Activated B cell treated with CpG ODN at 0.5 μM for 24 hours (primary cell): ENCODE results near the gene STXBP5L. TPM values are rescaled to one million over a fixed set of nuclear protein-coding genes. Genes with fewer than 3 reads are reported as not detected.
"Not testable (repeated sequence)": the region's sequence is repeated elsewhere in the genome, so short reads cannot be mapped to it uniquely, and the experiment has no call there.

Experiments
- ATAC-seq: fragments of 200-7000 bp; cut with Tn5 transposase; one replicate; pipeline ENCODE4 v1.10.0; 2021; ENCODE audit warnings: low read depth, mild to moderate bottlenecking, moderate library complexity
- CTCF ChIA-PET: fragments of 350-600 bp; sonication (Branson Sonifier 250); formaldehyde crosslinking; loops from one replicate; lab custom pipeline; 2021; ENCODE audit warnings: antibody characterized with exemption; lab: Charles Lee
- POLR2A ChIA-PET: fragments of 350-600 bp; sonication (Branson Sonifier 250); formaldehyde crosslinking; loops from one replicate; lab custom pipeline; 2021; ENCODE audit warnings: antibody characterized with exemption; lab: Charles Lee
- DNase-seq: peaks from one replicate; pipeline ENCODE4 v3.0.0; 2022
- H3K27ac Mint-ChIP-seq: one replicate; pipeline ENCODE4 v1.8.0; 2020; ENCODE audit warnings: mixed read lengths
- H3K27me3 Mint-ChIP-seq: one replicate; pipeline ENCODE4 v1.8.0; 2021; ENCODE audit warnings: mixed read lengths
- H3K36me3 Mint-ChIP-seq: one replicate; pipeline ENCODE4 v1.8.0; 2021; ENCODE audit warnings: low read depth, mixed read lengths
- H3K4me1 Mint-ChIP-seq: one replicate; pipeline ENCODE4 v1.8.0; 2021; ENCODE audit warnings: mixed read lengths
- H3K4me3 Mint-ChIP-seq: one replicate; pipeline ENCODE4 v1.8.0; 2020; ENCODE audit warnings: mild to moderate bottlenecking, mixed read lengths
- H3K9me3 Mint-ChIP-seq: one replicate; pipeline ENCODE4 v1.8.0; 2020; ENCODE audit warnings: mixed read lengths
- intact Hi-C: fragments of 100-400 bp; cut with micrococcal nuclease; formaldehyde crosslinking; loops from one replicate; pipeline ENCODE4 v1.15.1; 2024
- total RNA-seq: library from RNA; stranded (reverse); gene quantifications from 2 replicates; pipeline ENCODE4 v1.2.3, GENCODE V29; 2022
- TF ChIP-seq, protein P1 (sequence below): fragments of 200-600 bp; IDR thresholded peaks from one replicate; pipeline ENCODE4 v1.8.0; 2022; ENCODE audit warnings: antibody characterized with exemption, mild to moderate bottlenecking

Gene STXBP5L
- total RNA-seq, 1 donor from 2014 or later, result not detected

DNA sequence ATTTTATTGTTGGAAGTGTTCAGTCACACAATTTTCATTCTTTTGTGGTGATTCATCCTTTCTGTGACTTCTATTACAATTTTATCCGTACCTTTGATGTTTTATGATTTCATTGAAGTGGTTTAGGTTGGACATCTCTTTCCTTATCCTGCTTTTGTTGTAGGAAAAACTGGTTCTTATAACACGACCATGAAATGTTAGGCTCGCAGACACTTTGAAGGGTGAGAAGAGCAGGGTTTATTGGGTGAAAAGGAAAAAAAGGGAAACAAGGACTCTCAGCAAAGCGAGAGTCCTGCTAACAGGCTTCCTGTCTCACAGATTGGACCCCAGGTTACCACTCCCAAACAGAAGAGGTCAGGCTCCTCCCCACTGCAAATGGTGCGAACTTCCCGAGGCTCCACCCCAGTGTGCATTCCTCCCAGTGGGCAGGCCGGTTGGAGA, 257.4 kb downstream of the STXBP5L start:
- Mint-ChIP-seq H3K27ac (no peak overlapping the region), H3K4me3 (no peak overlapping the region), H3K4me1 (no peaks in the 10 kb centered on the region), H3K9me3 (peaks cover 12% of the 10 kb centered on the region), H3K27me3 (no peaks in the 10 kb centered on the region), H3K36me3 (no peaks in the 10 kb centered on the region)
- ATAC-seq (no peak), DNase-seq (no peak)
- CTCF ChIA-PET, result no interaction called here
- TF ChIP-seq, protein P1, sequence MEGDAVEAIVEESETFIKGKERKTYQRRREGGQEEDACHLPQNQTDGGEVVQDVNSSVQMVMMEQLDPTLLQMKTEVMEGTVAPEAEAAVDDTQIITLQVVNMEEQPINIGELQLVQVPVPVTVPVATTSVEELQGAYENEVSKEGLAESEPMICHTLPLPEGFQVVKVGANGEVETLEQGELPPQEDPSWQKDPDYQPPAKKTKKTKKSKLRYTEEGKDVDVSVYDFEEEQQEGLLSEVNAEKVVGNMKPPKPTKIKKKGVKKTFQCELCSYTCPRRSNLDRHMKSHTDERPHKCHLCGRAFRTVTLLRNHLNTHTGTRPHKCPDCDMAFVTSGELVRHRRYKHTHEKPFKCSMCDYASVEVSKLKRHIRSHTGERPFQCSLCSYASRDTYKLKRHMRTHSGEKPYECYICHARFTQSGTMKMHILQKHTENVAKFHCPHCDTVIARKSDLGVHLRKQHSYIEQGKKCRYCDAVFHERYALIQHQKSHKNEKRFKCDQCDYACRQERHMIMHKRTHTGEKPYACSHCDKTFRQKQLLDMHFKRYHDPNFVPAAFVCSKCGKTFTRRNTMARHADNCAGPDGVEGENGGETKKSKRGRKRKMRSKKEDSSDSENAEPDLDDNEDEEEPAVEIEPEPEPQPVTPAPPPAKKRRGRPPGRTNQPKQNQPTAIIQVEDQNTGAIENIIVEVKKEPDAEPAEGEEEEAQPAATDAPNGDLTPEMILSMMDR, result no peak
- POLR2A ChIA-PET, result no interaction called here
- intact Hi-C loops, result no loop called here

DNA sequence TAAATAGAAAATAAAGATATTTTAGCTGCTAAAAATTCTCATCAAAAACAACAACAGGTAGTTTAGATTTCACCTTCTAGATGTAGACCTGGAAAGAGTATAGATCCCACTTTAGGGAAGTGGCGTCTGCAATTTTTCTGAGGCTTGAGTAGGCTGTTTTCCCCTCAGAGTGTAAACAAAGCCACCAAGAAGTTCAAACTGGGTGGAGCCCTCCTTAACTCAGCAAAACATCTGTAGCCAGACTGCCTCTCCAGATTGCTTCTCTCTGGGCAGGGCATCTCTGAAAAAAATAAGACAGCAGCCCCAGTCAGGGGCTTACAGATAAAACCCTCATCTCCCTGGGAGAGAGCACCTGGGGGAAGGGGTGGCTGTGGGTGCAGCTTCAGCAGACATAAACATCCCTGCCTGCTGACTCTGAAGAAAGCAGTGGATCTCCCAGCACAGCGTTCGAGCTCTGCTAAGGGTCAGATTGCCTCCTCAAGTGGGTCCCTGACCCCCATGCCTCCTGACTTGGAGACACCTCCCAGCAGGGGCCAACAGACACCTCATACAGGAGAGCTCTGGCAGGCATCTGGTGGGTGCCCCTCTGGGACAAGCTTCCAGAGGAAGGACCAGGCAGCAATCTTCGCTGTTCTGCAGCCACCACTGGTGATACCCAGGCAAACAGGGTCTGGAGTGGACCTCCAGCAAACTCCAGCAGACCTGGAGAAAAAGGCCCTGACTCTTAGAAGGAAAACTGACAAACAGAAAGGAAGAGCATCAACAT, 259.6 kb downstream of the STXBP5L start:
- H3K27ac Mint-ChIP-seq, result no peak overlapping the region
- H3K9me3 Mint-ChIP-seq, result peaks cover 18% of the 10 kb centered on the region
- ChIA-PET CTCF (no interaction called here), POLR2A (no interaction called here)
- DNase-seq, result no peak
- H3K4me1 Mint-ChIP-seq, result no peaks in the 10 kb centered on the region
- no peak overlapping the region for H3K4me3 Mint-ChIP-seq
- TF ChIP-seq, protein P1, result no peak
- H3K36me3 Mint-ChIP-seq, result no peaks in the 10 kb centered on the region
- H3K27me3 Mint-ChIP-seq, result no peaks in the 10 kb centered on the region
- no peak for ATAC-seq
- intact Hi-C loops, result no loop called here

DNA sequence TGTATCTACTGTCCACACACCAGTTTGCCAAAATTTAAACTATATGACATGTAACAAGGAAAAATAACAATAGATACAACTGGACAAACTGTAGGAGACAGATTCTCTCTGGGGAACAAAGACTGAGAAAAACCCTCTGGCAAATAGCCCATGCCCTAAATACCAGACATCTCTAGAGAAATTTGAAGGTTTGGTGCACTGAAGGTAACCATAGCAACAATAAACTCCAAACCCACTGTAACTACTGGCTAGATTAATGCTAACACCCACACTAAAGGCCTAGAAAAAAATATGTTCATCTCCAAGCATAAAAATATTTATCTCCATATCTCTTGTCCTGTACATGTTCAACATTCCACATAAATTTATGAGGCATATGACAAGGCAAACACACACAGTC, 267.1 kb downstream of the STXBP5L start:
- no peaks in the 10 kb centered on the region for H3K36me3 Mint-ChIP-seq
- no peaks in the 10 kb centered on the region for H3K4me1 Mint-ChIP-seq
- H3K9me3 Mint-ChIP-seq, result peaks cover 17% of the 10 kb centered on the region
- H3K27me3 Mint-ChIP-seq, result no peaks in the 10 kb centered on the region
- CTCF ChIA-PET, result no interaction called here
- H3K27ac Mint-ChIP-seq, result no peak overlapping the region
- H3K4me3 Mint-ChIP-seq, result no peak overlapping the region
- TF ChIP-seq, protein P1, result no peak
- DNase-seq (no peak), ATAC-seq (no peak)
- intact Hi-C loops, result no loop called here
- POLR2A ChIA-PET, result no interaction called here

DNA sequence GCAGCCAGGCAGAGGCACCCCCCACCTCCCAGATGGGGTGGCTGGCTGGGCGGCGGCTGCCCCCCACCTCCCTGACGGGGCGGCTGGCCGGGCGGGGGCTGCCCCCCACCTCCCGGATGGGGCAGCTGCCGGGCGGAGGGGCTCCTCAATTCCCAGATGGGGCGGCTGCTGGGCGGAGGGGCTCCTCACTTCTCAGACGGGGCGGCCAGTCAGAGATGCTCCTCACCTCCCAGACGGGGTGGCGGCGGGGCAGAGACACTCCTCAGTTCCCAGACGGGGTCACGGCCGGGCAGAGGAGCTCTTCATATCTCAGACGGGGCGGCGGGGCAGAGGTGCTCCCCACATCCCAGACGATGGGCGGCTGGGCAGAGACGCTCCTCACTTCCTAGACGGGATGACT, 282.6 kb downstream of the STXBP5L start:
- H3K4me3 Mint-ChIP-seq, CTCF ChIA-PET, DNase-seq, POLR2A ChIA-PET, H3K36me3 Mint-ChIP-seq, H3K27me3 Mint-ChIP-seq, H3K27ac Mint-ChIP-seq, H3K4me1 Mint-ChIP-seq, intact Hi-C loops, ATAC-seq: not testable (repeated sequence)
- peaks cover 20% of the 10 kb centered on the region for H3K9me3 Mint-ChIP-seq

DNA sequence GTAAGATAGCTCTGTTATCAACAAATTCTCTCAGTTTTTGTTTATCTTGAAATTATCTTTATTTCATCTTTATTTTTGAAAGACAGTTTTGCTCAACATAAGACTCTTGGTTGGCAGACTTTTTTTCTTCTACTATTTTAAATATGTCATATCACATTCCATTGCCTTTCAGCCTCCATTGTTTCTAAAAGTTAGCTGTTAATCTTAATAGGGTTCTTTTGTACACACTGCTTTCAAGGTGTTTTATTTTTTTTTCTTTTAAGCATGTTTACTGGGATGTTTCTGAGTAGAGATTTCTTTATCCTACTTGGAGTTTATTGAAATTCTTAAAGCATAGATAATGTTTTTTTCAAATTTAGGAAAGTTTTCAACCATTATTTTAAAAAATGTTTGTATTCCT, 294.6 kb downstream of the STXBP5L start:
- no peak for ATAC-seq
- no peak overlapping the region for H3K4me3 Mint-ChIP-seq
- CTCF ChIA-PET, result no interaction called here
- H3K9me3 Mint-ChIP-seq, result peaks cover 5% of the 10 kb centered on the region
- POLR2A ChIA-PET, result no interaction called here
- H3K27me3 Mint-ChIP-seq, result no peaks in the 10 kb centered on the region
- no peaks in the 10 kb centered on the region for H3K36me3 Mint-ChIP-seq
- no peak for DNase-seq
- no peak overlapping the region for H3K27ac Mint-ChIP-seq
- TF ChIP-seq, protein P1, result no peak
- intact Hi-C loops, result no loop called here
- H3K4me1 Mint-ChIP-seq, result no peaks in the 10 kb centered on the region
